ENCODE measurements around the gene KTN1. TPM values are rescaled to one million over a fixed set of nuclear protein-coding genes. Genes with fewer than 3 reads are reported as not detected.

Gene KTN1
- total and polyA plus RNA-seq, 2 experiments from 2014 or later, result 124 to 607 TPM

DNA sequence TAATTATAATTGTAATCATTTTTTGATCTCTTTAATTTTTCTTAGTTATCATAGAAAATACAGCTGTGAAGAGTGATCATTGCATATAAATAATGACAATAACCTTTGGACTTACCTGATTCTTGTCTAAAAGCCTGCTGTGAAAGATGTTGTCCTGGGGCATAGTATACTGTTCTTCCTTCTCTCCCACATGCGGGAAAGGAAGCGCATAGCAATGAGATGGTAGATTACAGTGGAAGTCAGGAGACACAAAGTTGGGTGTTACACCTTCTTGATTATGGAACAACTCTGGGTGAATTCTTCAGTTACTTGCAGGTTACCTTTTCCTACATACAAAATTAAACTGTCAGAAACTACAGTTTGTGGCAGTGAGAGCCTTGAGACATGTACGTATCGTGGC is 140.8 kb downstream of the KTN1 start:
- no peak overlapping the region for H3K4me3 Mint-ChIP-seq
- no peaks in the 10 kb centered on the region for H3K27me3 ChIP-seq (ENCODE audit: insufficient read depth)
- TF ChIP-seq CREB1 (CRISPR knock-in tag; IDR thresholded peaks at IDR 0.05; ENCODE audit: low read depth) (no peak), EZH2 (IDR thresholded peaks at IDR 0.05; ENCODE audit: low read depth, unreplicated experiment) (no peak), JUNB (IDR thresholded peaks at IDR 0.05; ENCODE audit: unreplicated experiment) (no peak), STAT1 (IDR thresholded peaks at IDR 0.05; ENCODE audit: unreplicated experiment) (no peak), POLR2AphosphoS5 (IDR thresholded peaks at IDR 0.05; ENCODE audit: low read depth) (no peak), ZNF114 (CRISPR knock-in tag; IDR thresholded peaks at IDR 0.05) (no peak), NANOG (IDR thresholded peaks at IDR 0.05; ENCODE audit: borderline replicate concordance) (no peak), ZNF331 (CRISPR knock-in tag; IDR thresholded peaks at IDR 0.05; ENCODE audit: low read depth) (no peak), EZH2phosphoT487 (IDR thresholded peaks at IDR 0.05; ENCODE audit: unreplicated experiment) (no peak)
- TF ChIP-seq, protein P1, sequence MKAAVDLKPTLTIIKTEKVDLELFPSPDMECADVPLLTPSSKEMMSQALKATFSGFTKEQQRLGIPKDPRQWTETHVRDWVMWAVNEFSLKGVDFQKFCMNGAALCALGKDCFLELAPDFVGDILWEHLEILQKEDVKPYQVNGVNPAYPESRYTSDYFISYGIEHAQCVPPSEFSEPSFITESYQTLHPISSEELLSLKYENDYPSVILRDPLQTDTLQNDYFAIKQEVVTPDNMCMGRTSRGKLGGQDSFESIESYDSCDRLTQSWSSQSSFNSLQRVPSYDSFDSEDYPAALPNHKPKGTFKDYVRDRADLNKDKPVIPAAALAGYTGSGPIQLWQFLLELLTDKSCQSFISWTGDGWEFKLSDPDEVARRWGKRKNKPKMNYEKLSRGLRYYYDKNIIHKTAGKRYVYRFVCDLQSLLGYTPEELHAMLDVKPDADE (IDR thresholded peaks at IDR 0.05), result no peak
- TF ChIP-seq, protein P2, sequence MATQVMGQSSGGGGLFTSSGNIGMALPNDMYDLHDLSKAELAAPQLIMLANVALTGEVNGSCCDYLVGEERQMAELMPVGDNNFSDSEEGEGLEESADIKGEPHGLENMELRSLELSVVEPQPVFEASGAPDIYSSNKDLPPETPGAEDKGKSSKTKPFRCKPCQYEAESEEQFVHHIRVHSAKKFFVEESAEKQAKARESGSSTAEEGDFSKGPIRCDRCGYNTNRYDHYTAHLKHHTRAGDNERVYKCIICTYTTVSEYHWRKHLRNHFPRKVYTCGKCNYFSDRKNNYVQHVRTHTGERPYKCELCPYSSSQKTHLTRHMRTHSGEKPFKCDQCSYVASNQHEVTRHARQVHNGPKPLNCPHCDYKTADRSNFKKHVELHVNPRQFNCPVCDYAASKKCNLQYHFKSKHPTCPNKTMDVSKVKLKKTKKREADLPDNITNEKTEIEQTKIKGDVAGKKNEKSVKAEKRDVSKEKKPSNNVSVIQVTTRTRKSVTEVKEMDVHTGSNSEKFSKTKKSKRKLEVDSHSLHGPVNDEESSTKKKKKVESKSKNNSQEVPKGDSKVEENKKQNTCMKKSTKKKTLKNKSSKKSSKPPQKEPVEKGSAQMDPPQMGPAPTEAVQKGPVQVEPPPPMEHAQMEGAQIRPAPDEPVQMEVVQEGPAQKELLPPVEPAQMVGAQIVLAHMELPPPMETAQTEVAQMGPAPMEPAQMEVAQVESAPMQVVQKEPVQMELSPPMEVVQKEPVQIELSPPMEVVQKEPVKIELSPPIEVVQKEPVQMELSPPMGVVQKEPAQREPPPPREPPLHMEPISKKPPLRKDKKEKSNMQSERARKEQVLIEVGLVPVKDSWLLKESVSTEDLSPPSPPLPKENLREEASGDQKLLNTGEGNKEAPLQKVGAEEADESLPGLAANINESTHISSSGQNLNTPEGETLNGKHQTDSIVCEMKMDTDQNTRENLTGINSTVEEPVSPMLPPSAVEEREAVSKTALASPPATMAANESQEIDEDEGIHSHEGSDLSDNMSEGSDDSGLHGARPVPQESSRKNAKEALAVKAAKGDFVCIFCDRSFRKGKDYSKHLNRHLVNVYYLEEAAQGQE (IDR thresholded peaks at IDR 0.05; ENCODE audit: unreplicated experiment), result no peak
- TF ChIP-seq, protein P3, sequence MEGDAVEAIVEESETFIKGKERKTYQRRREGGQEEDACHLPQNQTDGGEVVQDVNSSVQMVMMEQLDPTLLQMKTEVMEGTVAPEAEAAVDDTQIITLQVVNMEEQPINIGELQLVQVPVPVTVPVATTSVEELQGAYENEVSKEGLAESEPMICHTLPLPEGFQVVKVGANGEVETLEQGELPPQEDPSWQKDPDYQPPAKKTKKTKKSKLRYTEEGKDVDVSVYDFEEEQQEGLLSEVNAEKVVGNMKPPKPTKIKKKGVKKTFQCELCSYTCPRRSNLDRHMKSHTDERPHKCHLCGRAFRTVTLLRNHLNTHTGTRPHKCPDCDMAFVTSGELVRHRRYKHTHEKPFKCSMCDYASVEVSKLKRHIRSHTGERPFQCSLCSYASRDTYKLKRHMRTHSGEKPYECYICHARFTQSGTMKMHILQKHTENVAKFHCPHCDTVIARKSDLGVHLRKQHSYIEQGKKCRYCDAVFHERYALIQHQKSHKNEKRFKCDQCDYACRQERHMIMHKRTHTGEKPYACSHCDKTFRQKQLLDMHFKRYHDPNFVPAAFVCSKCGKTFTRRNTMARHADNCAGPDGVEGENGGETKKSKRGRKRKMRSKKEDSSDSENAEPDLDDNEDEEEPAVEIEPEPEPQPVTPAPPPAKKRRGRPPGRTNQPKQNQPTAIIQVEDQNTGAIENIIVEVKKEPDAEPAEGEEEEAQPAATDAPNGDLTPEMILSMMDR (conservative IDR thresholded peaks at IDR 0.05; ENCODE audit: low read depth in 2 of 2), result no peak
- TF ChIP-seq, protein P4, sequence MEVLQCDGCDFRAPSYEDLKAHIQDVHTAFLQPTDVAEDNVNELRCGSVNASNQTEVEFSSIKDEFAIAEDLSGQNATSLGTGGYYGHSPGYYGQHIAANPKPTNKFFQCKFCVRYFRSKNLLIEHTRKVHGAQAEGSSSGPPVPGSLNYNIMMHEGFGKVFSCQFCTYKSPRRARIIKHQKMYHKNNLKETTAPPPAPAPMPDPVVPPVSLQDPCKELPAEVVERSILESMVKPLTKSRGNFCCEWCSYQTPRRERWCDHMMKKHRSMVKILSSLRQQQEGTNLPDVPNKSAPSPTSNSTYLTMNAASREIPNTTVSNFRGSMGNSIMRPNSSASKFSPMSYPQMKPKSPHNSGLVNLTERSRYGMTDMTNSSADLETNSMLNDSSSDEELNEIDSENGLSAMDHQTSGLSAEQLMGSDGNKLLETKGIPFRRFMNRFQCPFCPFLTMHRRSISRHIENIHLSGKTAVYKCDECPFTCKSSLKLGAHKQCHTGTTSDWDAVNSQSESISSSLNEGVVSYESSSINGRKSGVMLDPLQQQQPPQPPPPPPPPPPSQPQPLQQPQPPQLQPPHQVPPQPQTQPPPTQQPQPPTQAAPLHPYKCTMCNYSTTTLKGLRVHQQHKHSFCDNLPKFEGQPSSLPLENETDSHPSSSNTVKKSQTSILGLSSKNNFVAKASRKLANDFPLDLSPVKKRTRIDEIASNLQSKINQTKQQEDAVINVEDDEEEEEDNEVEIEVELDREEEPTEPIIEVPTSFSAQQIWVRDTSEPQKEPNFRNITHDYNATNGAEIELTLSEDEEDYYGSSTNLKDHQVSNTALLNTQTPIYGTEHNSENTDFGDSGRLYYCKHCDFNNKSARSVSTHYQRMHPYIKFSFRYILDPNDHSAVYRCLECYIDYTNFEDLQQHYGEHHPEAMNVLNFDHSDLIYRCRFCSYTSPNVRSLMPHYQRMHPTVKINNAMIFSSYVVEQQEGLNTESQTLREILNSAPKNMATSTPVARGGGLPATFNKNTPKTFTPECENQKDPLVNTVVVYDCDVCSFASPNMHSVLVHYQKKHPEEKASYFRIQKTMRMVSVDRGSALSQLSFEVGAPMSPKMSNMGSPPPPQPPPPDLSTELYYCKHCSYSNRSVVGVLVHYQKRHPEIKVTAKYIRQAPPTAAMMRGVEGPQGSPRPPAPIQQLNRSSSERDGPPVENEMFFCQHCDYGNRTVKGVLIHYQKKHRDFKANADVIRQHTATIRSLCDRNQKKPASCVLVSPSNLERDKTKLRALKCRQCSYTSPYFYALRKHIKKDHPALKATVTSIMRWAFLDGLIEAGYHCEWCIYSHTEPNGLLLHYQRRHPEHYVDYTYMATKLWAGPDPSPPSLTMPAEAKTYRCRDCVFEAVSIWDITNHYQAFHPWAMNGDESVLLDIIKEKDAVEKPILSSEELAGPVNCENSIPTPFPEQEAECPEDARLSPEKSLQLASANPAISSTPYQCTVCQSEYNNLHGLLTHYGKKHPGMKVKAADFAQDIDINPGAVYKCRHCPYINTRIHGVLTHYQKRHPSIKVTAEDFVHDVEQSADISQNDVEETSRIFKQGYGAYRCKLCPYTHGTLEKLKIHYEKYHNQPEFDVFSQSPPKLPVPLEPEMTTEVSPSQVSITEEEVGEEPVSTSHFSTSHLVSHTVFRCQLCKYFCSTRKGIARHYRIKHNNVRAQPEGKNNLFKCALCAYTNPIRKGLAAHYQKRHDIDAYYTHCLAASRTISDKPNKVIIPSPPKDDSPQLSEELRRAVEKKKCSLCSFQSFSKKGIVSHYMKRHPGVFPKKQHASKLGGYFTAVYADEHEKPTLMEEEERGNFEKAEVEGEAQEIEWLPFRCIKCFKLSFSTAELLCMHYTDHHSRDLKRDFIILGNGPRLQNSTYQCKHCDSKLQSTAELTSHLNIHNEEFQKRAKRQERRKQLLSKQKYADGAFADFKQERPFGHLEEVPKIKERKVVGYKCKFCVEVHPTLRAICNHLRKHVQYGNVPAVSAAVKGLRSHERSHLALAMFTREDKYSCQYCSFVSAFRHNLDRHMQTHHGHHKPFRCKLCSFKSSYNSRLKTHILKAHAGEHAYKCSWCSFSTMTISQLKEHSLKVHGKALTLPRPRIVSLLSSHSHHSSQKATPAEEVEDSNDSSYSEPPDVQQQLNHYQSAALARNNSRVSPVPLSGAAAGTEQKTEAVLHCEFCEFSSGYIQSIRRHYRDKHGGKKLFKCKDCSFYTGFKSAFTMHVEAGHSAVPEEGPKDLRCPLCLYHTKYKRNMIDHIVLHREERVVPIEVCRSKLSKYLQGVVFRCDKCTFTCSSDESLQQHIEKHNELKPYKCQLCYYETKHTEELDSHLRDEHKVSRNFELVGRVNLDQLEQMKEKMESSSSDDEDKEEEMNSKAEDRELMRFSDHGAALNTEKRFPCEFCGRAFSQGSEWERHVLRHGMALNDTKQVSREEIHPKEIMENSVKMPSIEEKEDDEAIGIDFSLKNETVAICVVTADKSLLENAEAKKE (CRISPR knock-in tag; IDR thresholded peaks at IDR 0.05), result no peak
- no peak for ATAC-seq
- H3K79me2 ChIP-seq (replicated peaks; ENCODE audit: insufficient read depth), result no peaks in the 10 kb centered on the region
- H4K20me1 ChIP-seq (replicated peaks; ENCODE audit: insufficient read depth), result no peaks in the 10 kb centered on the region
- no peaks in the 10 kb centered on the region for H3K36me3 Mint-ChIP-seq (ENCODE audit: low read depth)
- H2AFZ ChIP-seq, result no peak overlapping the region
- no peaks in the 10 kb centered on the region for H3K36me3 ChIP-seq (ENCODE audit: insufficient read depth)
- H3K9me3 Mint-ChIP-seq, result no peaks in the 10 kb centered on the region; the same call in 2 of the 3 replicates
- no peak overlapping the region for H3K4me2 ChIP-seq
- no peaks in the 10 kb centered on the region for H3K27me3 Mint-ChIP-seq (ENCODE audit: insufficient read depth, low read depth, poor library complexity)
- no peaks in the 10 kb centered on the region; the same call in 1 of the 2 replicates for H3K9me2 ChIP-seq (ENCODE audit: insufficient read depth)
- H3K4me1 ChIP-seq (ENCODE audit: insufficient read depth), result no peaks in the 10 kb centered on the region
- no peaks in the 10 kb centered on the region for H3F3A ChIP-seq (replicated peaks; ENCODE audit: low read depth)
- H3K4me3 ChIP-seq, result no peak overlapping the region
- no peak for DNase-seq (ENCODE audit: low spot score)
- no peak overlapping the region for H3K27ac Mint-ChIP-seq
- no peak overlapping the region for H3K27ac ChIP-seq (ENCODE audit: low read depth)
- peaks cover 5% of the 10 kb centered on the region for H3K4me1 Mint-ChIP-seq
